SU-DHL-6 (cell line): Measurements from ENCODE around the gene ZNF669.

Source experiments
- H2AFZ ChIP-seq: fragments of 200-600 bp; sonication (generic); 2 replicates; pipeline ENCODE4 v1.6.1; 2014; ENCODE audit warnings: low read depth, mild to moderate bottlenecking, moderate library complexity, mixed read lengths, antibody characterized with exemption, low read length; ENCODE audit not compliant: severe bottlenecking
- H3F3A ChIP-seq: fragments of 200-600 bp; shearing (Covaris generic); 2 replicates; pipeline ENCODE4 v1.6.0; 2016; ENCODE audit warnings: antibody characterized with exemption, mild to moderate bottlenecking; ENCODE audit not compliant: insufficient read depth
- H3K27ac ChIP-seq: fragments of 200-600 bp; sonication (generic); 2 replicates; pipeline ENCODE4 v1.5.1; 2016; ENCODE audit warnings: low read depth, mild to moderate bottlenecking, low read length, moderate library complexity, mixed read lengths
- H3K27me3 ChIP-seq: fragments of 200-600 bp; sonication (generic), shearing (Covaris generic); 2 replicates; pipeline ENCODE4 v1.6.0; 2014; ENCODE audit warnings: mild to moderate bottlenecking, low read length
- H3K36me3 ChIP-seq: fragments of 200-600 bp; sonication (generic); 2 replicates; pipeline ENCODE4 v1.6.1; 2014; ENCODE audit warnings: mild to moderate bottlenecking, low read length, mixed read lengths
- H3K4me2 ChIP-seq: fragments of 300-600, 200-600 bp; shearing (Covaris generic), sonication (generic); 2 replicates; pipeline ENCODE4 v1.6.0; 2014; ENCODE audit warnings: low read length, low read depth, mild to moderate bottlenecking; ENCODE audit not compliant: poor library complexity, severe bottlenecking
- H3K4me3 ChIP-seq: fragments of 200-600 bp; sonication (generic); 2 replicates; pipeline ENCODE4 v1.5.1; 2014; ENCODE audit warnings: antibody characterized with exemption, low read length, mild to moderate bottlenecking, mixed read lengths; ENCODE audit not compliant: insufficient read depth, poor library complexity, severe bottlenecking
- H3K79me2 ChIP-seq: fragments of 200-600 bp; sonication (generic); 2 replicates; pipeline ENCODE4 v1.6.1; 2014; ENCODE audit warnings: mild to moderate bottlenecking, low read length, moderate library complexity; ENCODE audit not compliant: insufficient read depth
- H3K9ac ChIP-seq: fragments of 200-600 bp; sonication (generic); 2 replicates; pipeline ENCODE4 v1.7.0; 2014; ENCODE audit warnings: mild to moderate bottlenecking, low read length
- H3K9me2 ChIP-seq: fragments of 200-600 bp; sonication (generic); replicated peaks from 2 replicates; pipeline ENCODE4 v1.6.1; 2014; ENCODE audit warnings: low read length; ENCODE audit not compliant: insufficient read depth
- H3K9me3 ChIP-seq: fragments of 200-600 bp; sonication (generic); 2 replicates; pipeline ENCODE4 v1.6.1; 2014; ENCODE audit warnings: low read length, mixed read lengths; ENCODE audit not compliant: insufficient read depth
- H4K20me1 ChIP-seq: fragments of 200-600 bp; sonication (generic); 2 replicates; pipeline ENCODE4 v1.6.1; 2014; ENCODE audit warnings: low read depth, mild to moderate bottlenecking, antibody characterized with exemption, low read length, moderate library complexity, mixed read lengths
- CTCF ChIP-seq: fragments of 200-600 bp; sonication (generic); IDR thresholded peaks from one replicate; pipeline ENCODE4 v1.5.1; 2017; ENCODE audit warnings: antibody characterized with exemption, mild to moderate bottlenecking, low read length, moderate library complexity; ENCODE audit not compliant: insufficient read depth, poor library complexity, severe bottlenecking
- EZH2phosphoT487 ChIP-seq: fragments of 200-600 bp; sonication (generic), shearing (Covaris generic); conservative IDR thresholded peaks from 2 replicates; pipeline ENCODE4 v1.6.1; 2018; ENCODE audit warnings: mild to moderate bottlenecking, antibody characterized with exemption, low read length, moderate library complexity, mixed read lengths

Gene ZNF669

GRCh38 chr1:247078258-247079140 is 25.7 kb downstream of the ZNF669 start, which contains the start of gene ZNF670:
TSS of gene ZNF670 (minus strand) at chr1:247078811. CDS start at chr1:247078596, 215 bp downstream.
- peaks cover 21% of the 10 kb centered on the region; the same call in 1 of the 2 replicates for H3K36me3 ChIP-seq
- peaks cover 48% of the 10 kb centered on the region for H3K79me2 ChIP-seq
- peak within 1 kb of the TSS; percentile 40 for H3K27ac ChIP-seq
- H4K20me1 ChIP-seq: no peaks in the 10 kb centered on the region
- no peaks in the 10 kb centered on the region for H3K9me2 ChIP-seq
- H3F3A ChIP-seq: no peaks in the 10 kb centered on the region
- no peaks in the 10 kb centered on the region for H3K27me3 ChIP-seq
- H3K9me3 ChIP-seq: peaks cover 8% of the 10 kb centered on the region; the same call in 1 of the 2 replicates
- H3K4me2 ChIP-seq: peak within 1 kb of the TSS; percentile 89
- peak within 1 kb of the TSS; percentile 96 for H3K4me3 ChIP-seq
- peak within 1 kb of the TSS; percentile 83 for H3K9ac ChIP-seq
- peak within 1 kb of the TSS; percentile 87 for H2AFZ ChIP-seq
- TF ChIP-seq EZH2phosphoT487 (no peak), CTCF (no peak)

- Histone ChIP-seq H3K36me3 (peaks cover 21% of the 10 kb centered on the region; the same call in 1 of the 2 replicates), H2AFZ (peak overlapping the region; percentile 87), H3K9me2 (no peaks in the 10 kb centered on the region), H3K27ac (peak overlapping the region; percentile 40), H3K9me3 (peaks cover 8% of the 10 kb centered on the region; the same call in 1 of the 2 replicates), H3K4me2 (peak overlapping the region; percentile 89), H3K27me3 (no peaks in the 10 kb centered on the region), H3K79me2 (peaks cover 54% of the 10 kb centered on the region), H3F3A (no peaks in the 10 kb centered on the region), H3K4me3 (peak overlapping the region; percentile 96), H4K20me1 (no peaks in the 10 kb centered on the region), H3K9ac (peak overlapping the region; percentile 83)
- TF ChIP-seq CTCF (no peak), EZH2phosphoT487 (no peak)
These were observed 26.3 kb downstream of the ZNF669 start for GRCh38 chr1:247077876-247078257.

GRCh38 chr1:247077213-247077612 is 26.9 kb downstream of the ZNF669 start:
- no peak overlapping the region for H3K27ac ChIP-seq
- peak overlapping the region; percentile 83 for H3K9ac ChIP-seq
- TF ChIP-seq CTCF: no peak
- no peak for TF ChIP-seq EZH2phosphoT487
- H2AFZ ChIP-seq: no peak overlapping the region
- H3K4me3 ChIP-seq: peak overlapping the region; percentile 96
- H4K20me1 ChIP-seq: no peaks in the 10 kb centered on the region
- H3K79me2 ChIP-seq: peaks cover 56% of the 10 kb centered on the region
- peaks cover 21% of the 10 kb centered on the region; the same call in 1 of the 2 replicates for H3K36me3 ChIP-seq
- H3K9me2 ChIP-seq: no peaks in the 10 kb centered on the region
- H3K9me3 ChIP-seq: peaks cover 8% of the 10 kb centered on the region; the same call in 1 of the 2 replicates
- no peaks in the 10 kb centered on the region for H3F3A ChIP-seq
- no peaks in the 10 kb centered on the region for H3K27me3 ChIP-seq
- peak overlapping the region; percentile 89 for H3K4me2 ChIP-seq
